Measurements from ENCODE around the gene PLA2G4F.

DNA sequence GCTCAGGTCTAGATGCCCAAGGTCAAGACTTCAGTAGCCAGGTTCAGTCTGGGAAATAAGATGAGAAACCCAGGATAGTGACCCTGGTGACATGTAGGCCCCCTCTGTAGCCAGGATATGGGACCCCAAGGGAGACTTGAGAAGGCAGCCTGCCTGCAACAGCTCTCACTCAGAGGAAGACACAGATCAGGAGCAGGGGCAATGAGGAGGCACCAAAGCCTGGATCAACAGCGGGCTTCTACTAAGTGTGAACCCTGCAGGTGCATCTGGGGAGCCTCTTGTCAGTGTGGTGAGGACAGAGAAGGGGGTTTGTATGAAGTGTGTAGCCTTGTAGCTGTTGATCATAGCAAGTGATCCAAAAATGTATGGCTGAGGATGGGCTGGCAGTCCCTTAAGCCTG, 25.4 kb downstream of the PLA2G4F start:
- TF ChIP-seq POLR2A (IDR thresholded peaks at IDR 0.05), result no peak
- TF ChIP-seq, protein P1, sequence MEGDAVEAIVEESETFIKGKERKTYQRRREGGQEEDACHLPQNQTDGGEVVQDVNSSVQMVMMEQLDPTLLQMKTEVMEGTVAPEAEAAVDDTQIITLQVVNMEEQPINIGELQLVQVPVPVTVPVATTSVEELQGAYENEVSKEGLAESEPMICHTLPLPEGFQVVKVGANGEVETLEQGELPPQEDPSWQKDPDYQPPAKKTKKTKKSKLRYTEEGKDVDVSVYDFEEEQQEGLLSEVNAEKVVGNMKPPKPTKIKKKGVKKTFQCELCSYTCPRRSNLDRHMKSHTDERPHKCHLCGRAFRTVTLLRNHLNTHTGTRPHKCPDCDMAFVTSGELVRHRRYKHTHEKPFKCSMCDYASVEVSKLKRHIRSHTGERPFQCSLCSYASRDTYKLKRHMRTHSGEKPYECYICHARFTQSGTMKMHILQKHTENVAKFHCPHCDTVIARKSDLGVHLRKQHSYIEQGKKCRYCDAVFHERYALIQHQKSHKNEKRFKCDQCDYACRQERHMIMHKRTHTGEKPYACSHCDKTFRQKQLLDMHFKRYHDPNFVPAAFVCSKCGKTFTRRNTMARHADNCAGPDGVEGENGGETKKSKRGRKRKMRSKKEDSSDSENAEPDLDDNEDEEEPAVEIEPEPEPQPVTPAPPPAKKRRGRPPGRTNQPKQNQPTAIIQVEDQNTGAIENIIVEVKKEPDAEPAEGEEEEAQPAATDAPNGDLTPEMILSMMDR (IDR thresholded peaks at IDR 0.05), result no peak
